Measurements from ENCODE around the gene RNPEP. TPM values are rescaled to one million over a fixed set of nuclear protein-coding genes. Genes with fewer than 3 reads are reported as not detected.
"Not testable (repeated sequence)": the region's sequence is repeated elsewhere in the genome, so short reads cannot be mapped to it uniquely, and the experiment has no call there.

The RNPEP gene
- total RNA-seq, 4 donors from 2014 or later: 37.2 to 77.6 (median 45.8) TPM

GRCh38 chr1:202016022-202016810, 33.8 kb downstream of the RNPEP start:
- ATAC-seq (ENCODE audit: low FRiP score) (no peak), DNase-seq (ENCODE audit: low spot score) (no peak)
- TF ChIP-seq CTCF (IDR thresholded peaks at IDR 0.05): no peak

GRCh38 chr1:202016811-202017748, 34.6 kb downstream of the RNPEP start:
- TF ChIP-seq CTCF (IDR thresholded peaks at IDR 0.05): no peak

GRCh38 chr1:202017749-202018467, 35.5 kb downstream of the RNPEP start:
- no peak for ATAC-seq (ENCODE audit: low FRiP score)
- TF ChIP-seq CTCF (IDR thresholded peaks at IDR 0.05): no peak

More at GRCh38 chr1:202016811-202017748, 34.6 kb downstream of the RNPEP start:
- ATAC-seq (ENCODE audit: low FRiP score): no peak
- no peak for DNase-seq (ENCODE audit: low spot score)

GRCh38 chr1:202018468-202019234, 36.2 kb downstream of the RNPEP start:
- no peak for TF ChIP-seq CTCF (IDR thresholded peaks at IDR 0.05)
- ATAC-seq (ENCODE audit: low FRiP score) (no peak), DNase-seq (ENCODE audit: low spot score) (no peak)

More at GRCh38 chr1:202017749-202018467, 35.5 kb downstream of the RNPEP start:
- DNase-seq (ENCODE audit: low spot score): no peak

- not testable (repeated sequence) for ATAC-seq (ENCODE audit: low FRiP score); DNase-seq (ENCODE audit: low spot score)
These were observed 36.7 kb downstream of the RNPEP start for GRCh38 chr1:202019235-202019558.

GRCh38 chr1:202023001-202023433, 40.6 kb downstream of the RNPEP start:
- no peak for TF ChIP-seq CTCF (IDR thresholded peaks at IDR 0.05)
- DNase-seq (ENCODE audit: low spot score): no peak
- ATAC-seq (ENCODE audit: low FRiP score): peak; percentile 43
